Peyer's patch (tissue), 4 donors: ENCODE results near the gene RCSD1. TPM values are rescaled to one million over a fixed set of nuclear protein-coding genes. Genes with fewer than 3 reads are reported as not detected.

ENCODE experiments used
- DNase-seq, 3 donors: peaks; one replicate each; pipeline ENCODE4 v3.0.0-alpha.2; 2017 to 2019
- H3K27ac ChIP-seq, 4 donors: fragments of 200-600 bp; sonication (generic); one replicate each; pipeline ENCODE4 v1.5.1; 2016 to 2019
- H3K27me3 ChIP-seq, 2 donors: fragments of 200-600 bp; sonication (generic); one replicate each; pipeline ENCODE4 v1.5.1; 2019
- H3K36me3 ChIP-seq, 3 donors: fragments of 200-600 bp; sonication (generic); one replicate each; pipeline ENCODE4 v1.5.1; 2016 to 2019
- H3K4me1 ChIP-seq, 4 donors: fragments of 200-600 bp; sonication (generic); one replicate each; pipeline ENCODE4 v1.5.1; 2016 to 2019
- H3K4me3 ChIP-seq, 4 donors: fragments of 200-600 bp; sonication (generic); 1 replicate in 3 of 4; 2 replicates in 1 of 4; pipeline ENCODE4 v1.5.1; 2016 to 2019; ENCODE audit warnings: mild to moderate bottlenecking in 1 of 4
- H3K9me3 ChIP-seq, 4 donors: fragments of 200-600 bp; sonication (generic); one replicate each; pipeline ENCODE4 v1.5.1; 2016 to 2019; ENCODE audit warnings: mild to moderate bottlenecking in 1 of 4
- CTCF ChIP-seq, 6 experiments: fragments of 450-650 bp in 4 of 6; fragments of 200-600 bp in 2 of 6; sonication (generic) in 1 of 6; IDR thresholded peaks; one replicate each; pipeline ENCODE4 v1.5.1; 2017 to 2019; ENCODE audit warnings: antibody characterized with exemption in 6 of 6, mild to moderate bottlenecking in 3 of 6, moderate library complexity in 1 of 6
- POLR2A ChIP-seq, 2 donors: fragments of 450-650 bp; IDR thresholded peaks; one replicate each; pipeline ENCODE4 v1.5.1; 2017; ENCODE audit warnings: antibody characterized with exemption in 2 of 2, mild to moderate bottlenecking in 2 of 2, moderate library complexity in 2 of 2
- total RNA-seq, 4 donors: library from RNA; depleted of rRNA; stranded (reverse); fragments of >200 nt; gene quantifications; one replicate each; pipeline ENCODE4 v1.1.0, GENCODE V29; 2016

RCSD1 gene
- total RNA-seq, 4 donors from 2014 or later: 6.7 to 95.7 (median 11.5) TPM

DNA sequence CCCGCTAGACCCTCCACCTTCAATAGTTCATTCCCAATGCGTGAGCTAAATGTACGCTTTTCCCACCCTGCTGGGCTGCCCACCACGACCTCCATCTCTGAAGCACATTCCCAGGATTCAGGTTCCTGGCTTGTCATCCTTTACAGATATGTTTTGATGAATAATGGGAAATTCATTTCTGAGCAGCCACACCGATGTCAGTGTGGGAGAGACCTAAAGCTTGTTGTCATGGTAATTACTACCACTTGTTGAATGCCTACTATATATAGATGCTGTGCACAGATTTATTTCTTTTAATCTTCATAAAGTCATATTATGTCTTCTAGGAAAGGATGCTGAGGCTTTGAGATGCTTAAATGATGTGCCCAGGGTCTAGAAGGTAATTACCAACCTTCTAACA is 8.0 kb downstream of the RCSD1 start:
- no peaks in the 10 kb centered on the region for H3K9me3 ChIP-seq
- no peak overlapping the region for H3K4me3 ChIP-seq
- DNase-seq: no peak
- peak overlapping the region in 1 of 4 donors; percentile 67 for H3K27ac ChIP-seq
- peaks cover 0 to 28% (median 19%) of the 10 kb centered on the region in 4 donors for H3K4me1 ChIP-seq
- H3K36me3 ChIP-seq: no peaks in the 10 kb centered on the region
- no peaks in the 10 kb centered on the region for H3K27me3 ChIP-seq
- TF ChIP-seq CTCF (IDR thresholded peaks at IDR 0.05) (no peak), POLR2A (IDR thresholded peaks at IDR 0.05) (no peak)

DNA sequence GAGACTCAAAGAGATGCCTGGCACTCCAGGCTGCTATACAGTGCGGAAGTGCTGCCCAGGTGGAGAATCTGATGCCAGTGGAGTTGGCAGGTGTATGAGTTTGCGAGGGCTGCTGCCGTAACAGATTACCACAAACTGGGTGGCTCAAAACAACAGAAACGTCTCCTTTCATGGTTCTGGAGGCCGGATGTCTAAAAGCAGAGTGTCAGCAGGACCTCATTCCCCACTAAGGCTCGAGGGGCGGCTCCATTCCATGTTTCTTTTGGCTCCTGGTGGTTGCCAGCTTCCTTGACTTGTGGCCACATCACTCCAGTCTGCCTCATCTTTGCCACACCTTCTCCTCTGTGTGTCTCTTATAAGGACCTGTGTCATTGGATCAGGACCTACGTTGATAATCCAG is 10.0 kb downstream of the RCSD1 start:
- Histone ChIP-seq H3K4me1 (peaks cover 0 to 26% (median 13%) of the 10 kb centered on the region in 4 donors), H3K27me3 (no peaks in the 10 kb centered on the region), H3K4me3 (no peak overlapping the region), H3K36me3 (no peaks in the 10 kb centered on the region), H3K27ac (no peak overlapping the region), H3K9me3 (no peaks in the 10 kb centered on the region)
- no peak for TF ChIP-seq POLR2A (IDR thresholded peaks at IDR 0.05)
- no peak for TF ChIP-seq CTCF (IDR thresholded peaks at IDR 0.05)
- peak in 1 of 3 donors; percentile 33 for DNase-seq

DNA sequence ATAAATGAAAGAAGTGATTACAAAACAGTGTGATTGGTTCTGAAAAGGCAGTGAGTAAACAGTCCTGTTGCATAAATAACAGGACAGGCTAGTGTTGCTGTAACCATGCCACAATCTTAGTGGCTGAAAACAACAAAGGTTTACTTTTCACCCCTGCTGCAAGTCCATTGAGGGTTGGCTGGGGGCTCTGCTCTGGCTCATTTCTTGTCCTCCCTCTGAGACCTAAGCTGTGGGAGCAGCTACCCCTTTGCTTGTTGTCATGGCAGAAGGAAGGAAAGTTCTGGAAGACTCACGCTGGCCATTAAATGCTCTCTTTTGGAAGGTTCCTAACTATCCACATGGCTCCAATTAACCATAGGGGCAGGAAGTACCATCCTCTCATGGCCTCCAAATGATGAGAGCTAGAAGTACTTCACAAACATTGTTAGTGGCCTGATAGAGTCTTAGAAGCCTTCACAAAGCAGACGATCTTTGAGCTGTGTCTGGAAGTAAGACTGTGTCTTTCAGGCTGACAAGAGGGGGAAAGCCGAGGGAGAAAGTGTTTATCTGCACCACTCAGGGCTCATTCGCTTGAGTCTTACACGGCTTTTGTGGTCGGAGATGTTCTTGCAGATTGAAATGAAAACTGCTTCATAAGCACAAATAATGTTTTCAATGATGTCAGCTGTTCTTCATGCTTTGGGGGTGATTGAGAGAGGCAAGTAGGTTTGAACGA is 11.9 kb downstream of the RCSD1 start:
- Histone ChIP-seq H3K4me1 (peaks cover 0 to 22% (median 5%) of the 10 kb centered on the region in 4 donors), H3K27me3 (no peaks in the 10 kb centered on the region), H3K27ac (peak overlapping the region in 3 of 4 donors; percentile 34 to 67 (median 36)), H3K9me3 (no peaks in the 10 kb centered on the region), H3K36me3 (no peaks in the 10 kb centered on the region), H3K4me3 (no peak overlapping the region)
- TF ChIP-seq POLR2A (IDR thresholded peaks at IDR 0.05) (no peak), CTCF (IDR thresholded peaks at IDR 0.05) (no peak)
- DNase-seq: no peak

DNA sequence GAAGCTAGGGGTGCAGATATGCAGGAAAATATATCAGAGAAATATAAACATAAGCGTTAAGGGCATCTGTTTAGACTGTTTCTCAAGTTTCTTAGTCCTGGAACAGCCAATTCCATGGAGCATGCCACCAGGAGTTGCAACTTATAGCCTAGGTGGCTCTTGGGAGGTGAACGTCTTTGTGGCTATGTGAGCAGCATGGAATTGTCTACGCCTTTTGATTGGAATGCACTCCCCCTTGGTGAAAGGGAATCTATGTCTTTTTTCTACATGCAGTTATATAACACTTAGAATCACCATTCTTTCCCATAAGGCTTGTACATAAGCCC is 12.4 kb downstream of the RCSD1 start:
- no peak for TF ChIP-seq POLR2A (IDR thresholded peaks at IDR 0.05)
- no peak for TF ChIP-seq CTCF (IDR thresholded peaks at IDR 0.05)
- Histone ChIP-seq H3K9me3 (no peaks in the 10 kb centered on the region), H3K27me3 (no peaks in the 10 kb centered on the region), H3K27ac (no peak overlapping the region), H3K4me3 (no peak overlapping the region), H3K4me1 (peaks cover 0 to 22% (median 4%) of the 10 kb centered on the region in 4 donors), H3K36me3 (no peaks in the 10 kb centered on the region)
- no peak for DNase-seq

- Histone ChIP-seq H3K27me3 (no peaks in the 10 kb centered on the region), H3K9me3 (no peaks in the 10 kb centered on the region), H3K36me3 (no peaks in the 10 kb centered on the region), H3K27ac (no peak overlapping the region), H3K4me3 (no peak overlapping the region), H3K4me1 (peaks cover 0 to 17% (median 5%) of the 10 kb centered on the region in 4 donors)
- TF ChIP-seq CTCF (IDR thresholded peaks at IDR 0.05): no peak
- no peak for TF ChIP-seq POLR2A (IDR thresholded peaks at IDR 0.05)
- no peak for DNase-seq
These were observed 13.4 kb downstream of the RCSD1 start for GRCh38 chr1:167643441-167643840.
